Adrenal gland (tissue), 19 donors: ENCODE data around the gene SYNE1. TPM values are rescaled to one million over a fixed set of nuclear protein-coding genes. Genes with fewer than 3 reads are reported as not detected.
"Not testable (repeated sequence)": the region's sequence is repeated elsewhere in the genome, so short reads cannot be mapped to it uniquely, and the experiment has no call there.

Experiments used
- DNase-seq, 7 donors: peaks; one replicate each; pipeline ENCODE4 v3.0.0-alpha.2; 2019 to 2020
- H3K27ac ChIP-seq, 5 donors: fragments of 200-600 bp; sonication (generic) in 4 of 5; 1 replicate in 3 of 5; 2 replicates in 2 of 5; pipeline versions ENCODE4 v1.5.1 to v1.8.0; 2016 to 2020; ENCODE audit warnings: mild to moderate bottlenecking in 1 of 5
- H3K27me3 ChIP-seq: fragments of 200-600 bp; 2 replicates; pipeline ENCODE4 v1.8.0; 2021
- H3K36me3 ChIP-seq, 2 donors: fragments of 200-600 bp; replicated peaks in 1 of 2; 1 replicate in 1 of 2; 2 replicates in 1 of 2; pipeline versions ENCODE4 v1.5.1 to v1.8.0; 2018 to 2022
- H3K4me1 ChIP-seq, 2 donors: fragments of 200-600 bp; replicated peaks in 1 of 2; 1 replicate in 1 of 2; 2 replicates in 1 of 2; pipeline versions ENCODE4 v1.5.1 to v1.8.0; 2018 to 2021
- H3K4me3 ChIP-seq, 4 donors: fragments of 200-600 bp; sonication (generic) in 3 of 4; one replicate each; pipeline ENCODE4 v1.5.1; 2016 to 2018
- H3K9me3 ChIP-seq, 3 donors: fragments of 200-600 bp; sonication (generic) in 1 of 3; replicated peaks in 1 of 3; 1 replicate in 2 of 3; 2 replicates in 1 of 3; pipeline versions ENCODE4 v1.5.1 to v1.8.0; 2016 to 2021
- POLR2A ChIP-seq, 2 donors: fragments of 450-650 bp; IDR thresholded peaks; one replicate each; pipeline ENCODE4 v1.6.1; 2017; ENCODE audit warnings: antibody characterized with exemption in 2 of 2, mild to moderate bottlenecking in 2 of 2, moderate library complexity in 1 of 2
- WGBS, 4 donors: extraction: QIAGEN DNeasy Blood & Tissue Kit in 2 of 4; methylation state at CpG; one replicate each; pipeline versions ENCODE4 v1.1.5 to v1.1.7; 2013 to 2017; 5-methylcytosine and 5-hydroxymethylcytosine counted together
- intact Hi-C, 2 donors: fragments of 100-400 bp; cut with DNase I; formaldehyde crosslinking; loops; one replicate each; pipeline versions ENCODE4 v1.14.1 to v1.15.0; 2022 to 2023
- long read RNA-seq, 10 donors: library from polyadenylated mRNA in 3 of 10; unstranded in 2 of 10; stranded (forward) in 1 of 10; transcript quantifications; one replicate each; pipeline ENCODE4 v2.0.0 and lab custom pipeline, GENCODE V29; 2021 to 2026
- polyA plus RNA-seq, 3 donors: library from polyadenylated mRNA; stranded (reverse); fragments of 200-250 nt in 2 of 3; fragments of 350-450 nt in 1 of 3; fragmentation: Illumina TruSeq in 1 of 3; extraction: RNeasy Lipid Tissue Mini Kit (QIAGEN cat#74804) in 1 of 3; gene quantifications; one replicate each; pipeline ENCODE4 v1.2.3, GENCODE V29; 2013 to 2014
- total RNA-seq, 9 donors: library from RNA; depleted of rRNA in 4 of 9; stranded (reverse); fragments of >200 nt in 4 of 9; fragments of 120-200 nt in 1 of 9; fragmentation: NEBNext Ultra II Directional in 1 of 9; extraction: Animal tissue kit (Norgen Biotek cat#: 25700) in 1 of 9; gene quantifications; one replicate each; pipeline versions ENCODE4 v1.1.0 to v1.2.4, GENCODE V29; 2013 to 2023
- TF ChIP-seq, protein P1 (sequence below), 6 experiments: fragments of 450-650 bp in 4 of 6; fragments of 200-600 bp in 2 of 6; sonication (generic) in 1 of 6; IDR thresholded peaks; 1 replicate in 5 of 6; 2 replicates in 1 of 6; pipeline versions ENCODE4 v1.5.1 to v1.8.0; 2016 to 2021; ENCODE audit warnings: antibody characterized with exemption in 6 of 6, mild to moderate bottlenecking in 2 of 6, moderate library complexity in 1 of 6
- donor health status: healthy with polysubstance abuse.
- donor health status: Bipolar disorder and iron deficiency.
- donor health status: DM: yes; HTN: yes; CAD: no.
- donor health status: DM: no; HTN: no; CAD: no.
- donor health status: DM: no; HTN: no; CAD: no.
- donor health status: DM: yes; HTN: yes; CAD: no.

Gene SYNE1
- 100 to 1,000 TPM in 5 of 9 donors, 10 to 100 TPM in 4; 46.4 to 170 (median 108) TPM for total RNA-seq
- polyA plus RNA-seq: 10 to 100 TPM; 29.0 to 74.7 (median 64.9) TPM
- long read RNA-seq, donor 1, partial matches to known transcripts: 0 of 1 reads
- long read RNA-seq, donor 1, other reads (novel, unspliced or antisense): 0 of 1 reads
- long read RNA-seq, donor 2, partial matches to known transcripts: 0 of 2 reads
- long read RNA-seq, donor 2, other reads (novel, unspliced or antisense): 0 of 2 reads
- long read RNA-seq, donor 3: 0 reads
- long read RNA-seq, donor 4, partial matches to known transcripts: 10 of 13 reads
- long read RNA-seq, donor 4, other reads (novel, unspliced or antisense): 2 of 13 reads
- long read RNA-seq, donor 5, partial matches to known transcripts: 3 of 11 reads
- long read RNA-seq, donor 5, other reads (novel, unspliced or antisense): 4 of 11 reads
- long read RNA-seq, donor 6, partial matches to known transcripts: 11 of 14 reads
- long read RNA-seq, donor 6, other reads (novel, unspliced or antisense): 2 of 14 reads
- long read RNA-seq, donor 7, partial matches to known transcripts: 0 of 1 reads
- long read RNA-seq, donor 7, other reads (novel, unspliced or antisense): 0 of 1 reads
- long read RNA-seq, donor 8, partial matches to known transcripts: 7 of 9 reads
- long read RNA-seq, donor 8, other reads (novel, unspliced or antisense): 0 of 9 reads
- long read RNA-seq, donor 9, partial matches to known transcripts: 8 of 11 reads
- long read RNA-seq, donor 9, other reads (novel, unspliced or antisense): 0 of 11 reads
- long read RNA-seq, donor 10, full-length matches to known transcripts: 2 of 2 reads
- long read RNA-seq, donor 10, partial matches to known transcripts: 0 of 2 reads
- long read RNA-seq, donor 10, other reads (novel, unspliced or antisense): 0 of 2 reads

DNA sequence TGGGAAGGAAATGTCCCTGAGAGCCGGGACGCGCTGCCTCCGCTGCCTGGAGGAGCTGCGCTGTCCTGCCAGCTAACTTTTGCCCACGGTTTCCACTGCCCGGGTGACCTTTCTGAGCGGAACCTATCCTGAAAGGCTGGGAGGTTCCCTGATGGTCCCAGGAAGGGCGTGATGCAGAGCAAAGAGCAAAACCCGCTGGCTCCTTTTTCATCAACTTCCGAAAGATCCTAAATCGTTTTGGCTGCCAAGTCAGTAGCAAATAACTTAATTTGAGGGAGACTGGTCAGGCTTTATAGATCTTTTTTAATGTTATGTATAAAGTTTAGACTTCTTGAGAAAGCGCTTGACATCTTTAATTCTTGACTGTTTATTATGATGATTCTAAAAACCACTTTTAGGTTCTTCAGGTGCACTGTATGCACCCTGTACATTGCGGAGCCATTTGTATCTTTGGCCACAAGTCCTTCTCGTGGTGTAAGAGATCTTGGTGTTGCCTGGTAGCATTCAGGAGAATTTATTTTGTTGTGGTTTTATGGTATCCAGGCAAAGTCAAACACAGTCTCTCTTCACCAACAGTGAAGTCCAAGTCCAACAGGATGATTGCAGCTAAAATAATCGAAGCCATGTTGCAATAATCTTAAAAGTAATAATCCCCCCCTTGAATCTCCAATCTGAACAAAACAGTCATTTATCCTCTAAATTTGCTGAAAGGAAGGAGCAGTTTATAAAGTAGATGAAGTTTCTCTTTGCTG lies at the start of gene SYNE1:
TSS of gene SYNE1 (minus strand) at position 67 of the 752 bp plus-strand sequence. CDS start 9,031 bp downstream, outside the sequence.
- Histone ChIP-seq H3K4me1 (no peaks in the 10 kb centered on the region), H3K4me3 (peak within 1 kb of the TSS in 3 of 4 donors; percentile 14 to 57 (median 44)), H3K27me3 (no peaks in the 10 kb centered on the region), H3K9me3 (no peaks in the 10 kb centered on the region), H3K36me3 (no peaks in the 10 kb centered on the region), H3K27ac (peak within 1 kb of the TSS in 3 of 5 donors; percentile 21 to 78 (median 78))
- peak in 6 of 7 donors; percentile 6 to 60 (median 27) for DNase-seq
- intact Hi-C loops: no loop called here
- TF ChIP-seq, protein P1, sequence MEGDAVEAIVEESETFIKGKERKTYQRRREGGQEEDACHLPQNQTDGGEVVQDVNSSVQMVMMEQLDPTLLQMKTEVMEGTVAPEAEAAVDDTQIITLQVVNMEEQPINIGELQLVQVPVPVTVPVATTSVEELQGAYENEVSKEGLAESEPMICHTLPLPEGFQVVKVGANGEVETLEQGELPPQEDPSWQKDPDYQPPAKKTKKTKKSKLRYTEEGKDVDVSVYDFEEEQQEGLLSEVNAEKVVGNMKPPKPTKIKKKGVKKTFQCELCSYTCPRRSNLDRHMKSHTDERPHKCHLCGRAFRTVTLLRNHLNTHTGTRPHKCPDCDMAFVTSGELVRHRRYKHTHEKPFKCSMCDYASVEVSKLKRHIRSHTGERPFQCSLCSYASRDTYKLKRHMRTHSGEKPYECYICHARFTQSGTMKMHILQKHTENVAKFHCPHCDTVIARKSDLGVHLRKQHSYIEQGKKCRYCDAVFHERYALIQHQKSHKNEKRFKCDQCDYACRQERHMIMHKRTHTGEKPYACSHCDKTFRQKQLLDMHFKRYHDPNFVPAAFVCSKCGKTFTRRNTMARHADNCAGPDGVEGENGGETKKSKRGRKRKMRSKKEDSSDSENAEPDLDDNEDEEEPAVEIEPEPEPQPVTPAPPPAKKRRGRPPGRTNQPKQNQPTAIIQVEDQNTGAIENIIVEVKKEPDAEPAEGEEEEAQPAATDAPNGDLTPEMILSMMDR (IDR thresholded peaks at IDR 0.05): no peak
- no peak for TF ChIP-seq POLR2A (IDR thresholded peaks at IDR 0.05)
- 22 to 56% (median 28%) methylated on average over 8 to 16 of the region's 16 CpGs for WGBS, 4 donors

GRCh38 chr6:152685819-152686218 lies 48.7 kb upstream of the SYNE1 start:
- H3K4me3 ChIP-seq: no peak overlapping the region
- intact Hi-C loops: no loop called here
- H3K27me3 ChIP-seq: no peaks in the 10 kb centered on the region
- no peaks in the 10 kb centered on the region for H3K36me3 ChIP-seq
- H3K9me3 ChIP-seq: no peaks in the 10 kb centered on the region
- no peaks in the 10 kb centered on the region for H3K4me1 ChIP-seq
- TF ChIP-seq POLR2A (IDR thresholded peaks at IDR 0.05): no peak
- TF ChIP-seq, protein P1 (IDR thresholded peaks at IDR 0.05): no peak
- no peak for DNase-seq
- no peak overlapping the region for H3K27ac ChIP-seq
- 85 to 94% (median 91%) methylated on average over 12 of the region's 12 CpGs for WGBS, 4 donors

DNA sequence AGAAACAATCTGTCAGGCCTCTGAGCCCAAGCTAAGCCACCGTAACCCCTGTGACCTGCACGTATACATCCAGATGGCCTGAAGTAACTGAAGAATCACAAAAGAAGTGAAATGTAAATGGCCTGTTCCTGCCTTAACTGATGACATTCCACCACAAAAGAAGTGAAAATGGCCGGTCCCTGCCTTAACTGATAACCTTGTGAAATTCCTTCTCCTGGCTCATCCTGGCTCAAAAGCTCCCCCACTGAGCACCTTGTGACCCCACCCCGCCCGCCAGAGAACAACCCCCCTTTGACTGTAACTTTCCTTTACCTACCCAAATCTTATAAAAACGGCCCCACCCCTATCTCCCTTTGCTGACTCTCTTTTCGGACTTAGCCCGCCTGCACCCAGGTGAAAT lies 45.8 kb upstream of the SYNE1 start:
- 65 to 73% (median 67%) methylated on average over 8 of the region's 8 CpGs for WGBS, 4 donors
- H3K4me3 ChIP-seq, H3K4me1 ChIP-seq, H3K36me3 ChIP-seq, H3K27me3 ChIP-seq, intact Hi-C loops, H3K27ac ChIP-seq, H3K9me3 ChIP-seq, DNase-seq: not testable (repeated sequence)

DNA sequence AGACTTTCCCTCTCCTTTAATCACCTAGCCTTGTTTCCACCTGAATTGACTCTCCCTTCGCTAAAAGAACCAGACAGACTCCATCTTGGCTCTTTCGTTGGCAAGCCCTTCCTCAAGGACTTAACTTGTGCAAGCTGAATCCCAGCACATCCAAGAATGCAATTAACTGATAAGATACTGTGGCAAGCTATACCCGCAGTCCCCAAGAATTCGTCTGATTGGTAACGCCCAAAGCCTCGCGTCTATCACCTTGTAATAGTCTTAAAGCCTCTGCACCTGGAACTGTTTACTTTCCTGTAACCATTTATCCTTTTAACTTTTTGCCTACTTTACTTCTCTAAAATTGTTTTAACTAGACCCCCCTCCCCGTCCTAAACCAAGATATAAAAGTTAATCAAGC lies 45.0 kb upstream of the SYNE1 start:
- WGBS, 4 donors: 78 to 86% (median 81%) methylated on average over 8 of the region's 8 CpGs
- H3K4me1 ChIP-seq: no peaks in the 10 kb centered on the region
- no peaks in the 10 kb centered on the region for H3K9me3 ChIP-seq
- intact Hi-C loops: no loop called here
- no peak for DNase-seq
- H3K36me3 ChIP-seq: no peaks in the 10 kb centered on the region
- no peak overlapping the region for H3K4me3 ChIP-seq
- H3K27me3 ChIP-seq: no peaks in the 10 kb centered on the region
- no peak overlapping the region for H3K27ac ChIP-seq
- no peak for TF ChIP-seq POLR2A (IDR thresholded peaks at IDR 0.05)
- TF ChIP-seq, protein P1 (IDR thresholded peaks at IDR 0.05): no peak
